Loucy (cell line): ENCODE measurements around the gene ZSWIM7.

Source experiments
- CTCF ChIP-seq: fragments of 200-600 bp; sonication (generic); conservative IDR thresholded peaks from 2 replicates; pipeline ENCODE4 v1.5.1; 2014; ENCODE audit warnings: mild to moderate bottlenecking, antibody characterized with exemption, low read length
- EZH2phosphoT487 ChIP-seq: fragments of 200-600 bp; IDR thresholded peaks from 2 replicates; pipeline ENCODE4 v1.6.1; 2018; ENCODE audit warnings: antibody characterized with exemption, mild to moderate bottlenecking, moderate library complexity, borderline replicate concordance

GRCh38 chr17:15963670-15964110 lies 35.8 kb downstream of the ZSWIM7 start:
- TF ChIP-seq CTCF = no peak
- TF ChIP-seq EZH2phosphoT487 = no peak
